ENCODE results near the gene NOG. TPM values are rescaled to one million over a fixed set of nuclear protein-coding genes. Genes with fewer than 3 reads are reported as not detected.
A peak's percentile ranks its signal among the peaks of the same experiment; 100 is the strongest.

Gene NOG
- total RNA-seq, 1 experiment from 2014 or later = 0.32 TPM

GRCh38 chr17:56639517-56639916, 46.0 kb downstream of the NOG start:
- Histone ChIP-seq H3K27me3 (replicated peaks; ENCODE audit: control insufficient read depth, insufficient read depth, low read length) (no peaks in the 10 kb centered on the region; the same call in 1 of the 2 replicates), H3K4me1 (no peaks in the 10 kb centered on the region), H3K4me3 (ENCODE audit: low read depth, low read length) (no peak overlapping the region), H3K36me3 (ENCODE audit: control insufficient read depth, insufficient read depth, low read length) (no peaks in the 10 kb centered on the region), H3K9me3 (no peaks in the 10 kb centered on the region)
- DNase-seq = no peak
- intact Hi-C loops (cut with micrococcal nuclease; ENCODE audit: unreplicated experiment) = no loop called here
- POLR2A ChIA-PET = no interaction called here
- no TSS peak for BruUV-seq (replicated peaks)
- Mint-ChIP-seq H3K4me3 (ENCODE audit: unreplicated experiment) (no peak overlapping the region), H3K27me3 (ENCODE audit: insufficient read depth, unreplicated experiment) (peaks cover 28% of the 10 kb centered on the region), H3K27ac (ENCODE audit: unreplicated experiment) (no peak overlapping the region), H3K36me3 (ENCODE audit: insufficient read depth, unreplicated experiment) (no peaks in the 10 kb centered on the region), H3K4me1 (ENCODE audit: low read depth, unreplicated experiment) (peaks cover 7% of the 10 kb centered on the region), H3K9me3 (ENCODE audit: unreplicated experiment) (no peaks in the 10 kb centered on the region)
- TF ChIP-seq CTCF (IDR thresholded peaks at IDR 0.05; ENCODE audit: insufficient read depth in 1 of 2, low read depth in 1 of 2, low read length in 1 of 2, severe bottlenecking in 1 of 2, unreplicated experiment in 1 of 2) = no peak
- CTCF ChIA-PET = interaction anchor here (0.6 to 1.5 kb wide), 3 partner anchors 10 to 489 kb away, joined by 3 to 4 read pairs (median 3); no protein-coding TSS in a partner anchor

- H3K4me3 Mint-ChIP-seq (ENCODE audit: unreplicated experiment) = no peak overlapping the region
- peaks cover 7% of the 10 kb centered on the region for H3K4me1 Mint-ChIP-seq (ENCODE audit: low read depth, unreplicated experiment)
- no peaks in the 10 kb centered on the region for H3K36me3 Mint-ChIP-seq (ENCODE audit: insufficient read depth, unreplicated experiment)
- Histone ChIP-seq H3K4me1 (no peaks in the 10 kb centered on the region), H3K9me3 (no peaks in the 10 kb centered on the region), H3K27me3 (replicated peaks; ENCODE audit: control insufficient read depth, insufficient read depth, low read length) (no peaks in the 10 kb centered on the region; the same call in 1 of the 2 replicates), H3K36me3 (ENCODE audit: control insufficient read depth, insufficient read depth, low read length) (no peaks in the 10 kb centered on the region), H3K4me3 (ENCODE audit: low read depth, low read length) (no peak overlapping the region)
- CTCF ChIA-PET = interaction anchor here (0.6 to 1.1 kb wide), 3 partner anchors 45 to 489 kb away, joined by 3 to 5 read pairs (median 3); no protein-coding TSS in a partner anchor
- no peak overlapping the region for H3K27ac Mint-ChIP-seq (ENCODE audit: unreplicated experiment)
- no TSS peak for BruUV-seq (replicated peaks)
- POLR2A ChIA-PET = no interaction called here
- peak in 1 of 2 experiments; percentile 25 for DNase-seq
- no peak for TF ChIP-seq CTCF (IDR thresholded peaks at IDR 0.05; ENCODE audit: insufficient read depth in 1 of 2, low read depth in 1 of 2, low read length in 1 of 2, severe bottlenecking in 1 of 2, unreplicated experiment in 1 of 2)
- H3K9me3 Mint-ChIP-seq (ENCODE audit: unreplicated experiment) = no peaks in the 10 kb centered on the region
- H3K27me3 Mint-ChIP-seq (ENCODE audit: insufficient read depth, unreplicated experiment) = peaks cover 31% of the 10 kb centered on the region
- intact Hi-C loops (cut with micrococcal nuclease; ENCODE audit: unreplicated experiment) = loop anchor here (2.0 kb wide), 1 partner anchor 47 kb away; the partner anchor contains the start of gene NOG
These were observed 46.6 kb downstream of the NOG start for GRCh38 chr17:56640116-56640515.

- Histone ChIP-seq H3K4me3 (ENCODE audit: low read depth, low read length) (no peak overlapping the region), H3K4me1 (no peaks in the 10 kb centered on the region), H3K36me3 (ENCODE audit: control insufficient read depth, insufficient read depth, low read length) (no peaks in the 10 kb centered on the region), H3K9me3 (no peaks in the 10 kb centered on the region), H3K27me3 (replicated peaks; ENCODE audit: control insufficient read depth, insufficient read depth, low read length) (no peaks in the 10 kb centered on the region; the same call in 1 of the 2 replicates)
- Mint-ChIP-seq H3K4me1 (ENCODE audit: low read depth, unreplicated experiment) (peaks cover 7% of the 10 kb centered on the region), H3K9me3 (ENCODE audit: unreplicated experiment) (no peaks in the 10 kb centered on the region), H3K27ac (ENCODE audit: unreplicated experiment) (no peak overlapping the region), H3K36me3 (ENCODE audit: insufficient read depth, unreplicated experiment) (no peaks in the 10 kb centered on the region), H3K27me3 (ENCODE audit: insufficient read depth, unreplicated experiment) (peaks cover 34% of the 10 kb centered on the region), H3K4me3 (ENCODE audit: unreplicated experiment) (no peak overlapping the region)
- ChIA-PET CTCF (no interaction called here), POLR2A (no interaction called here)
- TF ChIP-seq CTCF (IDR thresholded peaks at IDR 0.05; ENCODE audit: insufficient read depth in 1 of 2, low read depth in 1 of 2, low read length in 1 of 2, severe bottlenecking in 1 of 2, unreplicated experiment in 1 of 2) = no peak
- DNase-seq = no peak
- no TSS peak for BruUV-seq (replicated peaks)
- intact Hi-C loops (cut with micrococcal nuclease; ENCODE audit: unreplicated experiment) = loop anchor here (2.0 kb wide), 1 partner anchor 49 kb away; the partner anchor contains the start of gene NOG
These were observed 47.9 kb downstream of the NOG start for GRCh38 chr17:56641373-56641772.
